ENCODE measurements around the gene PDSS2.

Gene PDSS2

GRCh38 chr6:107402533-107402932 lies 56.8 kb downstream of the PDSS2 start:
- Histone ChIP-seq H3K36me3 (ENCODE audit: control insufficient read depth in 4 of 4, insufficient read depth in 4 of 4, low read length in 3 of 4) (peaks cover 0 to 22% (median 1%) of the 10 kb centered on the region in 4 experiments), H3K27ac (ENCODE audit: insufficient read depth in 1 of 2, low read depth in 1 of 2, low read length in 2 of 2, poor library complexity in 1 of 2, severe bottlenecking in 2 of 2) (no peak overlapping the region), H3K4me3 (ENCODE audit: control insufficient read depth in 1 of 7, extremely low read depth in 1 of 7, insufficient read depth in 4 of 7, low read depth in 2 of 7, low read length in 6 of 7) (no peak overlapping the region), H3K4me1 (ENCODE audit: control extremely low read depth in 1 of 4, control insufficient read depth in 4 of 4, insufficient read depth in 4 of 4, low read length in 3 of 4) (no peaks in the 10 kb centered on the region), H3K27me3 (replicated peaks in 2 of 5; ENCODE audit: control insufficient read depth in 4 of 5, insufficient read depth in 5 of 5, low read length in 4 of 5) (no peaks in the 10 kb centered on the region), H3K9me3 (ENCODE audit: control extremely low read depth in 1 of 5, control insufficient read depth in 4 of 5, insufficient read depth in 2 of 5, low read depth in 1 of 5, low read length in 4 of 5) (peaks cover 2 to 59% (median 20%) of the 10 kb centered on the region in 5 experiments)
- no peak for DNase-seq
- CTCF ChIA-PET: no interaction called here
- no CpG with 5 or more reads among the region's 1 CpG for WGBS (ENCODE audit: insufficient coverage)
- POLR2A ChIA-PET: no interaction called here

GRCh38 chr6:107401573-107401972 lies 57.8 kb downstream of the PDSS2 start:
- peak; percentile 5 to 32 (median 26) for DNase-seq
- Histone ChIP-seq H3K4me1 (ENCODE audit: control extremely low read depth in 1 of 4, control insufficient read depth in 4 of 4, insufficient read depth in 4 of 4, low read length in 3 of 4) (no peaks in the 10 kb centered on the region), H3K27ac (ENCODE audit: insufficient read depth in 1 of 2, low read depth in 1 of 2, low read length in 2 of 2, poor library complexity in 1 of 2, severe bottlenecking in 2 of 2) (no peak overlapping the region), H3K36me3 (ENCODE audit: control insufficient read depth in 4 of 4, insufficient read depth in 4 of 4, low read length in 3 of 4) (peaks cover 0 to 22% (median 1%) of the 10 kb centered on the region in 4 experiments), H3K27me3 (replicated peaks in 2 of 5; ENCODE audit: control insufficient read depth in 4 of 5, insufficient read depth in 5 of 5, low read length in 4 of 5) (no peaks in the 10 kb centered on the region), H3K9me3 (ENCODE audit: control extremely low read depth in 1 of 5, control insufficient read depth in 4 of 5, insufficient read depth in 2 of 5, low read depth in 1 of 5, low read length in 4 of 5) (peaks cover 2 to 61% (median 20%) of the 10 kb centered on the region in 5 experiments), H3K4me3 (ENCODE audit: control insufficient read depth in 1 of 7, extremely low read depth in 1 of 7, insufficient read depth in 4 of 7, low read depth in 2 of 7, low read length in 6 of 7) (no peak overlapping the region)
- CTCF ChIA-PET: no interaction called here
- WGBS (ENCODE audit: insufficient coverage): 100% methylated on average over 1 of the region's 1 CpG
- POLR2A ChIA-PET: no interaction called here

- ChIA-PET POLR2A (no interaction called here), CTCF (no interaction called here)
- H3K9me3 ChIP-seq (ENCODE audit: control extremely low read depth in 1 of 5, control insufficient read depth in 4 of 5, insufficient read depth in 2 of 5, low read depth in 1 of 5, low read length in 4 of 5): peaks cover 3 to 61% (median 22%) of the 10 kb centered on the region in 5 experiments
- H3K27ac ChIP-seq (ENCODE audit: insufficient read depth in 1 of 2, low read depth in 1 of 2, low read length in 2 of 2, poor library complexity in 1 of 2, severe bottlenecking in 2 of 2): no peak overlapping the region
- no peak overlapping the region for H3K4me3 ChIP-seq (ENCODE audit: control insufficient read depth in 1 of 7, extremely low read depth in 1 of 7, insufficient read depth in 4 of 7, low read depth in 2 of 7, low read length in 6 of 7)
- no peak for DNase-seq
- peaks cover 0 to 22% (median 1%) of the 10 kb centered on the region in 4 experiments for H3K36me3 ChIP-seq (ENCODE audit: control insufficient read depth in 4 of 4, insufficient read depth in 4 of 4, low read length in 3 of 4)
- WGBS (ENCODE audit: insufficient coverage): 100% methylated on average over 4 of the region's 4 CpGs
- H3K4me1 ChIP-seq (ENCODE audit: control extremely low read depth in 1 of 4, control insufficient read depth in 4 of 4, insufficient read depth in 4 of 4, low read length in 3 of 4): no peaks in the 10 kb centered on the region
- H3K27me3 ChIP-seq (replicated peaks in 2 of 5; ENCODE audit: control insufficient read depth in 4 of 5, insufficient read depth in 5 of 5, low read length in 4 of 5): no peaks in the 10 kb centered on the region
Measured at GRCh38 chr6:107400616-107401147, 58.7 kb downstream of the PDSS2 start.

GRCh38 chr6:107399935-107400334 lies 59.4 kb downstream of the PDSS2 start:
- H3K4me1 ChIP-seq (ENCODE audit: control extremely low read depth in 1 of 4, control insufficient read depth in 4 of 4, insufficient read depth in 4 of 4, low read length in 3 of 4): no peaks in the 10 kb centered on the region
- WGBS (ENCODE audit: insufficient coverage): no CpG with 5 or more reads among the region's 1 CpG
- POLR2A ChIA-PET: no interaction called here
- peaks cover 0 to 22% (median 1%) of the 10 kb centered on the region in 4 experiments for H3K36me3 ChIP-seq (ENCODE audit: control insufficient read depth in 4 of 4, insufficient read depth in 4 of 4, low read length in 3 of 4)
- no peak overlapping the region for H3K4me3 ChIP-seq (ENCODE audit: control insufficient read depth in 1 of 7, extremely low read depth in 1 of 7, insufficient read depth in 4 of 7, low read depth in 2 of 7, low read length in 6 of 7)
- H3K27me3 ChIP-seq (replicated peaks in 2 of 5; ENCODE audit: control insufficient read depth in 4 of 5, insufficient read depth in 5 of 5, low read length in 4 of 5): no peaks in the 10 kb centered on the region
- no peak for DNase-seq
- no peak overlapping the region for H3K27ac ChIP-seq (ENCODE audit: insufficient read depth in 1 of 2, low read depth in 1 of 2, low read length in 2 of 2, poor library complexity in 1 of 2, severe bottlenecking in 2 of 2)
- CTCF ChIA-PET: no interaction called here
- H3K9me3 ChIP-seq (ENCODE audit: control extremely low read depth in 1 of 5, control insufficient read depth in 4 of 5, insufficient read depth in 2 of 5, low read depth in 1 of 5, low read length in 4 of 5): peaks cover 4 to 56% (median 21%) of the 10 kb centered on the region in 5 experiments

GRCh38 chr6:107398001-107398400 lies 61.4 kb downstream of the PDSS2 start:
- ChIA-PET POLR2A (no interaction called here), CTCF (no interaction called here)
- H3K4me3 ChIP-seq (ENCODE audit: control insufficient read depth in 1 of 7, extremely low read depth in 1 of 7, insufficient read depth in 4 of 7, low read depth in 2 of 7, low read length in 6 of 7): no peak overlapping the region
- no peak overlapping the region for H3K27ac ChIP-seq (ENCODE audit: insufficient read depth in 1 of 2, low read depth in 1 of 2, low read length in 2 of 2, poor library complexity in 1 of 2, severe bottlenecking in 2 of 2)
- H3K27me3 ChIP-seq (replicated peaks in 2 of 5; ENCODE audit: control insufficient read depth in 4 of 5, insufficient read depth in 5 of 5, low read length in 4 of 5): no peaks in the 10 kb centered on the region
- no peaks in the 10 kb centered on the region for H3K4me1 ChIP-seq (ENCODE audit: control extremely low read depth in 1 of 4, control insufficient read depth in 4 of 4, insufficient read depth in 4 of 4, low read length in 3 of 4)
- H3K9me3 ChIP-seq (ENCODE audit: control extremely low read depth in 1 of 5, control insufficient read depth in 4 of 5, insufficient read depth in 2 of 5, low read depth in 1 of 5, low read length in 4 of 5): peaks cover 7 to 59% (median 22%) of the 10 kb centered on the region in 5 experiments
- no peak for DNase-seq
- H3K36me3 ChIP-seq (ENCODE audit: control insufficient read depth in 4 of 4, insufficient read depth in 4 of 4, low read length in 3 of 4): peaks cover 0 to 17% (median 3%) of the 10 kb centered on the region in 4 experiments

GRCh38 chr6:107396211-107396610 lies 63.2 kb downstream of the PDSS2 start:
- 100% methylated on average over 1 of the region's 1 CpG for WGBS (ENCODE audit: insufficient coverage)
- no peaks in the 10 kb centered on the region for H3K27me3 ChIP-seq (replicated peaks in 2 of 5; ENCODE audit: control insufficient read depth in 4 of 5, insufficient read depth in 5 of 5, low read length in 4 of 5)
- H3K27ac ChIP-seq (ENCODE audit: insufficient read depth in 1 of 2, low read depth in 1 of 2, low read length in 2 of 2, poor library complexity in 1 of 2, severe bottlenecking in 2 of 2): no peak overlapping the region
- CTCF ChIA-PET: no interaction called here
- H3K9me3 ChIP-seq (ENCODE audit: control extremely low read depth in 1 of 5, control insufficient read depth in 4 of 5, insufficient read depth in 2 of 5, low read depth in 1 of 5, low read length in 4 of 5): peaks cover 7 to 47% (median 17%) of the 10 kb centered on the region in 5 experiments
- peaks cover 0 to 13% (median 3%) of the 10 kb centered on the region in 4 experiments for H3K36me3 ChIP-seq (ENCODE audit: control insufficient read depth in 4 of 4, insufficient read depth in 4 of 4, low read length in 3 of 4)
- POLR2A ChIA-PET: interaction anchor here (0.7 kb wide), 1 partner anchor 261 kb away, joined by 3 read pairs; no protein-coding TSS in a partner anchor
- H3K4me3 ChIP-seq (ENCODE audit: control insufficient read depth in 1 of 7, extremely low read depth in 1 of 7, insufficient read depth in 4 of 7, low read depth in 2 of 7, low read length in 6 of 7): no peak overlapping the region
- H3K4me1 ChIP-seq (ENCODE audit: control extremely low read depth in 1 of 4, control insufficient read depth in 4 of 4, insufficient read depth in 4 of 4, low read length in 3 of 4): no peaks in the 10 kb centered on the region
- DNase-seq: no peak

GRCh38 chr6:107392069-107392468 lies 67.3 kb downstream of the PDSS2 start:
- no CpG with 5 or more reads among the region's 2 CpGs for WGBS (ENCODE audit: insufficient coverage)
- H3K27me3 ChIP-seq (replicated peaks in 2 of 5; ENCODE audit: control insufficient read depth in 4 of 5, insufficient read depth in 5 of 5, low read length in 4 of 5): no peaks in the 10 kb centered on the region
- no peaks in the 10 kb centered on the region for H3K4me1 ChIP-seq (ENCODE audit: control extremely low read depth in 1 of 4, control insufficient read depth in 4 of 4, insufficient read depth in 4 of 4, low read length in 3 of 4)
- H3K36me3 ChIP-seq (ENCODE audit: control insufficient read depth in 4 of 4, insufficient read depth in 4 of 4, low read length in 3 of 4): peaks cover 0 to 6% (median 4%) of the 10 kb centered on the region in 4 experiments
- ChIA-PET CTCF (no interaction called here), POLR2A (no interaction called here)
- no peak overlapping the region for H3K27ac ChIP-seq (ENCODE audit: insufficient read depth in 1 of 2, low read depth in 1 of 2, low read length in 2 of 2, poor library complexity in 1 of 2, severe bottlenecking in 2 of 2)
- H3K4me3 ChIP-seq (ENCODE audit: control insufficient read depth in 1 of 7, extremely low read depth in 1 of 7, insufficient read depth in 4 of 7, low read depth in 2 of 7, low read length in 6 of 7): no peak overlapping the region
- peaks cover 6 to 30% (median 15%) of the 10 kb centered on the region in 5 experiments for H3K9me3 ChIP-seq (ENCODE audit: control extremely low read depth in 1 of 5, control insufficient read depth in 4 of 5, insufficient read depth in 2 of 5, low read depth in 1 of 5, low read length in 4 of 5)
- DNase-seq: no peak

Data from common myeloid progenitor, CD34-positive (primary cell).